ENCODE results near the gene GALNT17. TPM values are rescaled to one million over a fixed set of nuclear protein-coding genes. Genes with fewer than 3 reads are reported as not detected.

Gene GALNT17
- total RNA-seq, 1 experiment from 2014 or later: not detected

- Histone ChIP-seq H3K79me2 (ENCODE audit: low read length) (no peaks in the 10 kb centered on the region), H3K9ac (ENCODE audit: low read length) (no peak overlapping the region), H2AFZ (ENCODE audit: low read length) (no peak overlapping the region), H3K36me3 (ENCODE audit: low read depth, low read length) (no peaks in the 10 kb centered on the region), H3K4me1 (ENCODE audit: insufficient read depth, low read length) (no peaks in the 10 kb centered on the region), H3K27me3 (ENCODE audit: low read length) (no peaks in the 10 kb centered on the region), H3K27ac (ENCODE audit: low read length) (no peak overlapping the region), H3F3A (ENCODE audit: low read length, unreplicated experiment) (no peaks in the 10 kb centered on the region), H3K4me2 (ENCODE audit: low read length) (no peak overlapping the region), H3K9me2 (replicated peaks; ENCODE audit: low read length) (no peaks in the 10 kb centered on the region), H3K9me3 (ENCODE audit: low read length) (no peaks in the 10 kb centered on the region), H3K4me3 (ENCODE audit: low read length) (no peak overlapping the region), H4K20me1 (ENCODE audit: low read length) (no peaks in the 10 kb centered on the region)
- no TSS peak for BruUV-seq (replicated peaks)
- ChIA-PET POLR2A (ENCODE audit: unreplicated experiment) (no interaction called here), CTCF (no interaction called here)
- TF ChIP-seq EZH2 (IDR thresholded peaks at IDR 0.05; ENCODE audit: low read length, unreplicated experiment) (no peak), EZH2phosphoT487 (IDR thresholded peaks at IDR 0.05; ENCODE audit: borderline replicate concordance, low read length) (no peak), CTCF (conservative IDR thresholded peaks at IDR 0.05; ENCODE audit: low read depth, low read length) (no peak)
- DNase-seq: no peak
- ATAC-seq: no peak
- intact Hi-C loops (cut with micrococcal nuclease): no loop called here
Measured at GRCh38 chr7:71165708-71166107, 33.8 kb downstream of the GALNT17 start.

- no peaks in the 10 kb centered on the region for H4K20me1 ChIP-seq (ENCODE audit: low read length)
- no peaks in the 10 kb centered on the region for H3K9me2 ChIP-seq (replicated peaks; ENCODE audit: low read length)
- H3K36me3 ChIP-seq (ENCODE audit: low read depth, low read length): no peaks in the 10 kb centered on the region
- H2AFZ ChIP-seq (ENCODE audit: low read length): no peak overlapping the region
- ChIA-PET POLR2A (ENCODE audit: unreplicated experiment) (no interaction called here), CTCF (no interaction called here)
- no peak overlapping the region for H3K4me3 ChIP-seq (ENCODE audit: low read length)
- no peaks in the 10 kb centered on the region for H3K9me3 ChIP-seq (ENCODE audit: low read length)
- no peak overlapping the region for H3K9ac ChIP-seq (ENCODE audit: low read length)
- TF ChIP-seq EZH2phosphoT487 (IDR thresholded peaks at IDR 0.05; ENCODE audit: borderline replicate concordance, low read length) (no peak), EZH2 (IDR thresholded peaks at IDR 0.05; ENCODE audit: low read length, unreplicated experiment) (no peak), CTCF (conservative IDR thresholded peaks at IDR 0.05; ENCODE audit: low read depth, low read length) (no peak)
- no peak for DNase-seq
- H3K27me3 ChIP-seq (ENCODE audit: low read length): no peaks in the 10 kb centered on the region
- H3K27ac ChIP-seq (ENCODE audit: low read length): no peak overlapping the region
- intact Hi-C loops (cut with micrococcal nuclease): no loop called here
- H3K79me2 ChIP-seq (ENCODE audit: low read length): no peaks in the 10 kb centered on the region
- H3K4me1 ChIP-seq (ENCODE audit: insufficient read depth, low read length): no peaks in the 10 kb centered on the region
- H3F3A ChIP-seq (ENCODE audit: low read length, unreplicated experiment): no peaks in the 10 kb centered on the region
- no TSS peak for BruUV-seq (replicated peaks)
- H3K4me2 ChIP-seq (ENCODE audit: low read length): no peak overlapping the region
- ATAC-seq: no peak
Measured at GRCh38 chr7:71171476-71171875, 39.5 kb downstream of the GALNT17 start.

GRCh38 chr7:71173955-71174354 is 42.0 kb downstream of the GALNT17 start:
- H2AFZ ChIP-seq (ENCODE audit: low read length): no peak overlapping the region
- H3K9me3 ChIP-seq (ENCODE audit: low read length): no peaks in the 10 kb centered on the region
- BruUV-seq (replicated peaks): no TSS peak
- no peaks in the 10 kb centered on the region for H3F3A ChIP-seq (ENCODE audit: low read length, unreplicated experiment)
- intact Hi-C loops (cut with micrococcal nuclease): no loop called here
- H3K27ac ChIP-seq (ENCODE audit: low read length): no peak overlapping the region
- ATAC-seq (no peak), DNase-seq (no peak)
- no peaks in the 10 kb centered on the region for H3K9me2 ChIP-seq (replicated peaks; ENCODE audit: low read length)
- H3K79me2 ChIP-seq (ENCODE audit: low read length): no peaks in the 10 kb centered on the region
- TF ChIP-seq CTCF (conservative IDR thresholded peaks at IDR 0.05; ENCODE audit: low read depth, low read length) (no peak), EZH2phosphoT487 (IDR thresholded peaks at IDR 0.05; ENCODE audit: borderline replicate concordance, low read length) (no peak), EZH2 (IDR thresholded peaks at IDR 0.05; ENCODE audit: low read length, unreplicated experiment) (no peak)
- H3K27me3 ChIP-seq (ENCODE audit: low read length): no peaks in the 10 kb centered on the region
- H3K9ac ChIP-seq (ENCODE audit: low read length): no peak overlapping the region
- H3K36me3 ChIP-seq (ENCODE audit: low read depth, low read length): no peaks in the 10 kb centered on the region
- H3K4me3 ChIP-seq (ENCODE audit: low read length): no peak overlapping the region
- CTCF ChIA-PET: no interaction called here
- H4K20me1 ChIP-seq (ENCODE audit: low read length): no peaks in the 10 kb centered on the region
- H3K4me2 ChIP-seq (ENCODE audit: low read length): no peak overlapping the region
- no peaks in the 10 kb centered on the region for H3K4me1 ChIP-seq (ENCODE audit: insufficient read depth, low read length)
- POLR2A ChIA-PET (ENCODE audit: unreplicated experiment): no interaction called here
